T-helper 9 cell (primary cell): ENCODE measurements around the gene KMT2B.
"Not testable (repeated sequence)": the region's sequence is repeated elsewhere in the genome, so short reads cannot be mapped to it uniquely, and the experiment has no call there.

ENCODE experiments used
- DNase-seq: peaks from one replicate; pipeline ENCODE4 v3.0.0-alpha.2; 2020

Gene KMT2B

DNA sequence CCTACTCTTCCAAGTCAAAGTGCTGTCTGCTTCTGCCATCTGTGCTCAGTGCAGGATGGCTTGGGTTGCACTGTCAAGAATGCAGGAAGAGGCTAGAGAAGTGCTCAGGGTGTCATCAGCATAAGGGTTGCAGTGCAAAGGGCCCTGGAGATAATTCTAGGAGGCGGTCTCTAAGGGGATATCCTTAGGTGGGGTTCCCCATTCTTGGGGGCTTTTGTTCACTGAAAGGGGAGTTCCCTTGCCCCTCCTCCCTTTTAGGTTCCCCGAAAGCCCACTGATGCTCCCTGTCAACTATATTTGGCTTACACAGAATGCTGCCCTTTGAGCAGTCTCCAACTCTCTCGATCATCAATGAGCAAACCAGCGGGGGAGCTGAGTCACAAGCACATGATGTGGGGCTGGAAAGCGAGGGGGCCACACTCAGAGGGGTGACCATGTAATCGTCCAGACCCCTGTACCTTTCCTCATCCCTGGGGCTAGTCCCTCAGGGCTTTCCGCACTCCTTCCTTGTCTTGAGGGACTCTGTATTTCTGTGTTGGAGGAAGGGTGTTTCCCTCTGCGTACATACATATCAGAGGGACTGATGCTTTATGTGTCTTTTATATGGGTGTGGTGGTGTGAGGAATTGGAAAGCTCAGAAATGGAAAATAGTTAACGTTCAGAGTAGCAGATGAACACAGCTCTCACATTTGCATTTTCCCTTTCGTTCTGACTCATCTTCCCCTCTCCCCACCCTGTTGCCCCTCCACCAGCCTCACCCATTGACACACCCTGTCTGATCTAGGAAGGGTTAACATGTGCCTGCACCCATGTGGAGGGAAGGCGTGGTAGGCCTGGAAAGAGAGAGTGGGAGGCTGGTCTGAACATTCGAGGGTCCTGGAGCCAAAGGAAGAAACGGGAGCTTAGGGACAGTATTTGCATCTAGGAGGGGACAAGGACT lies 6.7 kb upstream of the KMT2B start:
- no peak for DNase-seq

DNA sequence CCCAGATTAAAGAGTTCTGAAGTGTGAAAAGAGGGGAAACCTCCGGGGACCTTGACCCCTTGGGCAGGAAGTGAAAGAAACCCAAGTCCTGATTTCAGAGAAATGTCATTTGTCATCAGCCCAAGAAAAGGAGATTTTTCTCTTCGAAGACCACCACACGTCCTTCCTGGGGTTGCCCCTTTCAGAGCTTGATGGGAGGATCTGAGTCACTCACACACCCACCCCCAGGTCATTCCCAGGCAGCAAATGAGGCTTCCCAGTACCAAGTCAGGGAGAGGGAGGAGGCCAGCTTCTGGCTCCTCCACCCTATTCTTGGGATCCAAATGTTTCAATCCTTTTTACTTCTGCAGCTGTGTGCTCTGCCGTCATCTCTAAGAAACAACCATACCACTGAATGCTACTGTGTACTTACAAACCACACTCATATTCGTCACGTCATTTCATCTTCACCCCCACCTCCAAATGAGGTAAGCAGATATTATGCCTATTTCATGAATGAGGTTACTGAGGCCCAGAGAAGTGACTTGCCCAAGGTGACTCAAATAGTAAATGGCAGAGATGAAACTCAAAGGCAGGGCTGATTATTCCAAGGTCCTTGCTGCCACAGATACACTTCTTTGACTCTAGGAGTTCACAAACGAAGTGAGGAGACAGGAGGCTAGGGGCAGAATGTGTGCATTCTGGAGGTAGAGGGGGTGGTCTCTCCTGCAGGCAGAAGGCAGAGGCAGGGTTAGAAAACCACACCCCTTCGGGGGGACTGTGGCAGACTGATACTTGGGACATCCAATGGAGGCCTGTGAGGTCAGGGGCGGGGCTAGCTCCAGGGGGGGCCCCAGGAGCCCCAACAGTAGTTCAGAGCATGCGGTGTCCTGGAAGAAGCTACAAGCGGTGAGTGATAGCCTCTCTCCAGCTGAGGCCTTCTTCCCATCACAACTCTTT lies 5.0 kb upstream of the KMT2B start:
- no peak for DNase-seq

DNA sequence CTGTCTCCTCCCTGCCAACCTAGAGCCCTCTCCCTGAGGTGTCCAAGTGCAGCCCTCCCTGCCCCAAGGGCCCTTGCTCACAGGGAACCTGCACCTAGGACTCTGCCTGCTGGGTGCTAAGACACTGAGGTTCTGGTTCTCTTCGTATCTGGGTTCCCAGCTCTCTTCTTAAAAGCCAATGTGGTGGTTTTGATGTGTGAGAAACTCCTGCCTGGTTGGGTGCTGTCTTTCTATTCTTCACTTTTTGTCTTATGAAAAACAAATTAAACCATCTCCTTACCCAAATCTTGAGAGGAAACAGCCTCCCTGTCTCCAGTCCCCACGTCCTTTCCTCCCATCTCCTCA lies 4.3 kb upstream of the KMT2B start:
- no peak for DNase-seq

DNA sequence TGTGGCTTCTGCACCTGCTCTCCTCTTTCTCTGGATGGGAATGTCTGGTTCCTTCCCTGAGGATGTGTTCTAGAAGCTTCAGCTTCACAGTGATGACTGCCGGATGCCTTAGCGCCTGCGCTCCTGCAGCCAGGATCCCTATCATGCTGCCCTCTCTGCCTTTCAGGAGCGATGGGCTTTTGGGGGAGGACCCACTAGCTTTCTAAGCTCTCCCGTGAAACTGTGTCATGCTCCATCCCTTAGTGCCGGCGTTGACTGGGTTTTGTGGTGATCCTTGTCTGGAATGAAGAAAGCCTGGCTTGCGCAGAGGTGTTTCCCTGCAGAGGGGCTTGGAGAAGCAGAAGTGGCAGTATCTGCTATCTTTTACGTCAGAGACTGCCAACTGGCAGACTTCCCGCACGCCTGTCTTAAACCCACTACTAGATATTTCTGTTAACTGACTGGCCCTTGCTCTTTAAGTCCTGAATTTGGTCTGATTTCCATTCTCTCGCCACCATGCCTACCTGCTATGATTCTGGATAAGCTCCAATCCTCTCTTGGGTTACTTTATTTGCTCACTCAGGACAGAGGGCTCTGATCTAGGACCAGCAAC lies 3.8 kb upstream of the KMT2B start:
- no peak for DNase-seq

DNA sequence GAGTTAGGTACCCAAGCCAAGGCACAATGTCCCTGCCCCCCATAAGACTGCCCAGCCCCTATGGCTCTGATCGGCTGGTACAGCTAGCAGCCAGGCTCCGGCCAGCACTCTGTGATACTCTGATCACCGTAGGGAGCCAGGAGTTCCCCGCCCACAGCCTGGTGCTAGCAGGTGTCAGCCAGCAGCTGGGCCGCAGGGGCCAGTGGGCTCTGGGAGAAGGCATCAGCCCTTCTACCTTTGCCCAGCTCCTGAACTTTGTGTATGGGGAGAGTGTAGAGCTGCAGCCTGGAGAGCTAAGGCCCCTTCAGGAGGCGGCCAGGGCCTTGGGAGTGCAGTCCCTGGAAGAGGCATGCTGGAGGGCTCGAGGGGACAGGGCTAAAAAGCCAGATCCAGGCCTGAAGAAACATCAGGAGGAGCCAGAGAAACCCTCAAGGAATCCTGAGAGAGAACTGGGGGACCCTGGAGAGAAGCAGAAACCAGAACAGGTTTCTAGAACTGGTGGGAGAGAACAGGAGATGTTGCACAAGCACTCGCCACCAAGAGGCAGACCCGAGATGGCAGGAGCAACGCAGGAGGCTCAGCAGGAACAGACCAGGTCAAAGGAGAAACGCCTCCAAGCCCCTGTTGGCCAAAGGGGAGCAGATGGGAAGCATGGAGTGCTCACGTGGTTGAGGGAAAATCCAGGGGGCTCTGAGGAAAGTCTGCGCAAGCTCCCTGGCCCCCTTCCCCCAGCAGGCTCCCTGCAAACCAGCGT lies 3.0 kb upstream of the KMT2B start:
- no peak for DNase-seq

DNA sequence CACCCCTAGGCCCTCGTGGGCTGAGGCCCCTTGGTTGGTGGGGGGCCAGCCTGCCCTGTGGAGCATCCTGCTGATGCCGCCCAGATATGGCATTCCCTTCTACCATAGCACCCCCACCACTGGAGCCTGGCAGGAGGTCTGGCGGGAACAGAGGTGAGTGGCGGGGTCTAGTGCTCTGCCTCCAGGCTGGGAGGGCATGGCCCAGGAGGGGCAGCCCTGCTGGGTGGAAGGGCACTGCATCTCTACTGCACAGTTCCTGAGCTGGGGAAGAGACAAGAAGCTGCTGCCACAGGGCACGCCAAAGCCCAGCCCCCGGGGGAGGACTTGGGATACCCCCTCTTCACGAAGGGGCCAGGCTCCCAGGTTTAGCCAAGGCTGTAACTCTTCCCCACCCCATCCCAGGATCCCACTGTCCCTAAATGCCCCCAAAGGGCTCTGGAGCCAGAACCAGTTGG lies 2.4 kb upstream of the KMT2B start:
- DNase-seq, result no peak

DNA sequence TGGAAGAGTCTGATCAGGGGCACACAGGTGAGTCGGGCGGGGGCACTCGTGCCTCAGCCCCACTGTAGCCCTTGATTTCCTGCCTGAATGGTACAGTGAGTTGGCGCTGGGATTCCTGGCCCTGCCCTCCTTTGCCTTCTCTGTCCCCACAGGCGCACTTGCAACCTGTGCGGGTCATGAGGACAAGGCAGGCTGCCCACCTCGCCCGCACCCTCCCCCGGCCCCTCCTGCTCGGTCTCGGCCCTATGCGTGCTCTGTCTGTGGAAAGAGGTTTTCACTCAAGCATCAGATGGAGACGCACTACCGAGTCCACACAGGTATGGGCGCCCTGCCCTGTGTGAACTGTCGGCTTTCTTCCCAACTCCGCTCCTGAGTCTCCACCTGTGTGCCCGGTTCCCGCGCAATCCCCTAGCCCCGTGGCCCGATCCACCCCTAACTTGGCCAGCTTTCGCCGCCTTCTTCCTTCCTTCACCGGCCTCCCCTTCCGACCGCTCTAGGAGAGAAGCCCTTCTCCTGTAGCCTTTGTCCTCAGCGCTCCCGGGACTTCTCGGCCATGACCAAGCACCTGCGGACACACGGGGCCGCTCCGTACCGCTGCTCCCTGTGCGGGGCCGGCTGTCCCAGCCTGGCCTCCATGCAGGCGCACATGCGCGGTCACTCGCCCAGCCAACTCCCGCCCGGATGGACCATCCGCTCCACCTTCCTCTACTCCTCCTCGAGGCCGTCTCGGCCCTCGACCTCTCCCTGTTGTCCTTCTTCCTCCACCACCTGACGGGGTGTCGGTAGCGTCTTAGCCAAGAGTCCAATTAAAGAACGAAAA lies 1.6 kb upstream of the KMT2B start:
- DNase-seq, result no peak

DNA sequence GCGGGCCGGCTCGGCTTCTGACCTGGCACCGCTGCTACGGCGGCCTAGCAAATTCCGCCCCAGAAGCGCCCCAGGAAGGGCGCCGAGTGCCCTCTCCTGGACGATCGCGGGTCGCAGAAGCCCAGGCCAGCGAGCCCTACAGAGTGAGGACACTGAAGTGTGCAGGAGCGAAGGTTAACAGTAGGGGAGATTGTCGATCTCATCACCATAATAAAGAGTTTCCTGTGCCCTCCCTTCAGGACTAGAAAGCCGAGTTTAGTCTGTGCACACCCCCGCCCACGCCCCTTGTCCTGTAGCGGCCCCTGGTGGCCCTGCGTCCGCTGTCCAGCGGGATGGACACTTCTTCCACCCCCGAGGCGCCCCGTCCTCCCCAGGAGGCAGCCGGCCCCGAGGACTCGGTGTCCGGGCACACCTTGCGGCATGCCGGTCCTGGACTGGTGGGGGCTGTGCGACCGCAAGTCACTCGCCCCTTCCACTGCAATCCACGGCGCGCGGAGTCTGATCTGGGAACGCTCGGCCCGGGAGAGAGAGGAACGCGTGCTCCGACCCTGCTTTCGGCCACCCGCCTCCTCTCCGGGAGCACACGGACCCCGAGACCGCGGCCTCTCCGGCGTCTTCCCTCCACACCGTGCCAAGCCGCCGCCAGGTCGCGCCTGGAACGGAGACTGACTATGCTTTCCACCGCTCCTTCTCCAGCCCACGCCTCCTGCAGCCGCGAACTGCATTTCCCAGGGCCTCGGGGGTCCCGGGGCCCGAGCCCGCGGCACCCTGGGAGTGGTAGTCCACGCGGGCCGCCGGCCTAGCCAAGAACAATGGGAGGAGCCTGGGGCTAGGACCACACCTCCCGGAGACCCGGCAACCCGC lies 770 bp upstream of the KMT2B start:
- DNase-seq, result peak; percentile 92

DNA sequence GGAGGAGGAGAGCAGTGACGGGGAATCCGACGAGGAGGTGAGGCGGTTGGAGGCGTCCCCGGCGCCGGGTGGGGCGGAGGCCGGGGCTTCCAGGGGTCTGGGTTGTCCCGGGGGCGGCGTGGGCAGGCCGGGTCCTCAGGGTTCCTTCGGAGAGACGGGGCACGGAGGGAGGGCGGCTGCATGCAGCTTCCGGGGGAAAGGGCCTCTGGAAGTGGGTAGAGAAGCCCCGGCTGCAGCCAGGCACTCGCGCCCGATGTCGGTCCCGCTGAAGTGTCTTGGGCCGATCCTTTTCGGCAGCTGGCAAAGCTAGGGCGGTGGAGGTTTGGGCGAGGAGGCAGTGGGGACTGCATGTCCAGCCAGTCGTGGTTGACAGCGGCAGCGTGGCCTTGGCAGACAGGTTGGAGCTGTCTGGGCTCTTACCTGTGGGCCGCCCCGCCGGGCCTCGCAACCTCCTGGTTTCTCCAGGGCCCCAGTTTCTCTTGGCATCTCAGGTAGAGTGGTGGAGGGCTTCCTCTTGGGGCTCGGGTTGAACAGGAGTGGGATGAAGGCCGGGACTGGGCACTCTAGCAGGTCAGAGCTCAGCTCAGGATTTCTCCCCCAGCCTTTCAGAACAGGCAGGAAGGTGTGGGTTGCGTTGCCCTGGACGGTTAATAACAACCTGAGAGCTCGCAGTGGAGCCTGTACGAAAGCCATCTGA lies 690 bp downstream of the KMT2B start:
- no peak for DNase-seq

DNA sequence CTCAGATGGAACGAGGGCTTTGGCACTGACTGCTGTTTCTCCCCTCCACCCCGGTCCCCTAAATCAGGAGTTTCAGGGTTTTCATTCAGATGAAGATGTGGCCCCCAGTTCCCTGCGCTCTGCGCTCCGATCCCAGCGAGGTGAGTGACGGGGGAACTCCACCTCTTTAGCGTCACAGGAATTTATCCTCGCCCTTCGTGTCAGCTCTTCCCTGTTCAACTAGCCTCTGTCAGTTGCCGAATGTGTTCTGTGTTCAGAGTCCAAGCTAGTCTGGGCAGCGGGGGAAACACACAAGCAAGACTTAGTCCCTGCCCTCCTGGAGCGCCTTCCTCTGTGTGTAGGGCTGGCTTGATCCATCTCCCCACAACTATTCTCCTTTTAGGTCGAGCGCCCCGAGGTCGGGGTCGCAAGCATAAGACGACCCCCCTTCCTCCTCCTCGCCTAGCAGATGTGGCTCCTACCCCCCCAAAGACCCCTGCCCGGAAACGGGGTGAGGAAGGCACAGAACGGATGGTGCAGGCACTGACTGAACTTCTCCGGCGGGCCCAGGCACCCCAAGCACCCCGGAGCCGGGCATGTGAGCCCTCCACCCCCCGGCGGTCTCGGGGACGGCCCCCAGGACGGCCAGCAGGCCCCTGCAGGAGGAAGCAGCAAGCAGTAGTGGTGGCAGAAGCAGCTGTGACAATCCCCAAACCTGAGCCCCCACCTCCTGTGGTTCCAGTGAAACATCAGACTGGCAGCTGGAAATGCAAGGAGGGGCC lies 1.8 kb downstream of the KMT2B start:
- DNase-seq, result no peak

DNA sequence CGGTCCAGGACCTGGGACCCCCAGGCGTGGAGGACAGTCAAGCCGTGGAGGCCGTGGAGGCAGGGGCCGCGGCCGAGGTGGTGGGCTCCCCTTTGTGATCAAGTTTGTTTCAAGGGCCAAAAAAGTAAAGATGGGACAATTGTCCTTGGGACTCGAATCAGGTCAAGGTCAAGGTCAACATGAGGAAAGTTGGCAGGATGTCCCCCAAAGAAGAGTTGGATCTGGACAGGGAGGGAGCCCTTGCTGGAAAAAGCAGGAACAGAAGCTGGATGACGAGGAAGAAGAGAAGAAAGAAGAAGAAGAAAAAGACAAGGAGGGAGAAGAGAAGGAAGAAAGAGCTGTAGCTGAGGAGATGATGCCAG lies 2.3 kb downstream of the KMT2B start:
- DNase-seq, result no peak

DNA sequence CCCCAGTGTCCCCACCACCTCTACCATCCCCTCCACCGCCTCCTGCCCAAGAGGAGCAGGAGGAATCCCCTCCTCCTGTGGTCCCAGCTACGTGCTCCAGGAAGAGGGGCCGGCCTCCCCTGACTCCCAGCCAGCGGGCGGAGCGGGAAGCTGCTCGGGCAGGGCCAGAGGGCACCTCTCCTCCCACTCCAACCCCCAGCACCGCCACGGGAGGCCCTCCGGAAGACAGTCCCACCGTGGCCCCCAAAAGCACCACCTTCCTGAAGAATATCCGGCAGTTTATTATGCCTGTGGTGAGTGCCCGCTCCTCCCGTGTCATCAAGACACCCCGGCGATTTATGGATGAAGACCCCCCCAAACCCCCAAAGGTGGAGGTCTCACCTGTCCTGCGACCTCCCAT lies 2.8 kb downstream of the KMT2B start:
- DNase-seq, result no peak

DNA sequence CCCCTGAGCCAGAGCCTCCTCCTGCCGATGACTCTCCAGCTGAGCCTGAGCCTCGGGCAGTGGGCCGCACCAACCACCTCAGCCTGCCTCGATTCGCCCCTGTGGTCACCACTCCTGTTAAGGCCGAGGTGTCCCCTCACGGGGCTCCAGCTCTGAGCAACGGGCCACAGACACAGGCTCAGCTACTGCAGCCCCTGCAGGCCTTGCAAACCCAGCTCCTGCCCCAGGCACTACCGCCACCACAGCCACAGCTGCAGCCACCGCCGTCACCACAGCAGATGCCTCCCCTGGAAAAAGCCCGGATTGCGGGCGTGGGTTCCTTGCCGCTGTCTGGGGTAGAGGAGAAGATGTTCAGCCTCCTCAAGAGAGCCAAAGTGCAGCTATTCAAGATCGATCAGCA lies 3.6 kb downstream of the KMT2B start:
- no peak for DNase-seq

DNA sequence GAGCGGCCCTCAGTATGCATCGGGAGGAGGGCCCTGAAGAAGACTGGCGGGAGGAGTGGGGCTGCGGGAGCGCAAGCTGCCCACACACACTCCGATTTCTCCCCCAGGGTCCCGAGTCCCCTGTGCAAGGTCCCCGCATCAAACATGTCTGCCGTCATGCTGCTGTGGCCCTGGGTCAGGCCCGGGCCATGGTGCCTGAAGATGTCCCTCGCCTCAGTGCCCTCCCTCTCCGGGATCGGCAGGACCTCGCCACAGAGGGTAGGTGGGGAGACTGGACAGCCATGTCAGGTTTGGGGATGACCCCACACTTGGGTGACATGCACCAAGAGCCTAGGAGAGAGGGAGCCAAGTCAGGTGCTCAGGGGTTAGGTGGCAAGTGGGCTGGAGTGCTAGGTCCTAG lies 4.7 kb downstream of the KMT2B start:
- DNase-seq, result no peak

DNA sequence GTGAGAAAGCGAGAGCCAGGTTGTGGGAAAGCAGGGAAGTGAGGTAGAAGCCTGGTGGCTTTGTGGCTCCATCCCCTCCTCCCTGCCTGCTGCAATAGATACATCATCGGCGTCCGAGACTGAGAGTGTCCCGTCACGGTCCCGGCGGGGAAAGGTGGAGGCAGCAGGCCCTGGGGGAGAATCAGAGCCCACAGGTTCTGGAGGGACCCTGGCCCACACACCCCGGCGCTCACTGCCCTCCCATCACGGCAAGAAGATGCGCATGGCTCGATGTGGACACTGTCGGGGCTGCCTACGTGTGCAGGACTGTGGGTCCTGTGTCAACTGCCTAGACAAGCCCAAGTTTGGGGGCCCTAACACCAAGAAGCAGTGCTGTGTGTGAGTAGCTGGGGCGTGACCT lies 5.1 kb downstream of the KMT2B start:
- no peak for DNase-seq

DNA sequence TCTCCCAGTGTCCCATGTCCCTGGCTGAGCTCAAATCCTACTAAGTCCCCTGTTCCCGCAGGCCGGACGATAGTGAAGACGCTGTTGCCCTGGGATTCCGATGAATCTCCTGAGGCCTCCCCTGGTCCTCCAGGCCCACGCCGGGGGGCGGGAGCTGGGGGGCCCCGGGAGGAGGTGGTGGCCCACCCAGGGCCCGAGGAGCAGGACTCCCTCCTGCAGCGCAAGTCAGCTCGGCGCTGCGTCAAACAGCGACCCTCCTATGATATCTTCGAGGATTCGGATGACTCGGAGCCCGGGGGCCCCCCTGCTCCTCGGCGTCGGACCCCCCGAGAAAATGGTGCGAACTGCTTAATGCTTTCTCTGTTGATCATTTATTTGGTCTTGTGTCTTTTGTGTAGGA lies 5.9 kb downstream of the KMT2B start:
- no peak for DNase-seq

DNA sequence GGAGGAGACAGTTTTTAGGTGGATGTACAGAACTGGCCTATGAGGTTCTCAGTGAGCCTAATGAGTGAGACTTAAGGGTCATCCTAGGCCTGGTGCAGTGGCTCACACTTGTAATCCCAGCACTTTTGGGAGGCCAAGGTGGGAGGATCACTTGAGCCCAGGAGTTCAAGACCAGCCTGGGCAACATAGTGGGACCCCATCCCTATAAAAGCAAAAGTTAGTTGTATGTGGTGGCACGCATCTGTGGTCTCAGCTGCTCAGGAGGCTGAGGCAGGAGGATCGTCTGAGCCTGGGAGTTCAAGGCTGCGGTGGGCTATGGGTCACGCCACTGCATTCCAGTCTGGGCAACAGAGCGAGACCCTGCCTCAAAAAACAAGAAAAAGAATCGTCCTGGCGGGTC lies 6.3 kb downstream of the KMT2B start:
- DNase-seq, result not testable (repeated sequence)

DNA sequence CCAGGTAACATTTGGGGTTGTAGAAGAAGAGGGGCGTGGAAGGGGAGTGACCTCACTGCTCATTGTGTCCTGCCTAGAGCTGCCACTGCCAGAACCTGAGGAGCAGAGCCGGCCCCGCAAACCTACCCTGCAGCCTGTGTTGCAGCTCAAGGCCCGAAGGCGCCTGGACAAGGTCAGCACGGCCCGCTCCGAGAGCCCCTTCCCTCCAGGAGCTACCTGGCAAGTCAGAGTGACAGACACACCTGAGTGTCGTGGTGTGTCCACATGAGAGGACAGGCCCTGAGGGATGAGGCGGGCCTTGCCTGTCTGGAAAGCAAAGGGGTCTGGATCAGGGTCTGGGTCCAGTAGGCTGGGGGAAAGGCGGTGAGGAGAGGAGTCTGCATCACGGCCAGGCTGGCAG lies 6.8 kb downstream of the KMT2B start:
- DNase-seq, result no peak

DNA sequence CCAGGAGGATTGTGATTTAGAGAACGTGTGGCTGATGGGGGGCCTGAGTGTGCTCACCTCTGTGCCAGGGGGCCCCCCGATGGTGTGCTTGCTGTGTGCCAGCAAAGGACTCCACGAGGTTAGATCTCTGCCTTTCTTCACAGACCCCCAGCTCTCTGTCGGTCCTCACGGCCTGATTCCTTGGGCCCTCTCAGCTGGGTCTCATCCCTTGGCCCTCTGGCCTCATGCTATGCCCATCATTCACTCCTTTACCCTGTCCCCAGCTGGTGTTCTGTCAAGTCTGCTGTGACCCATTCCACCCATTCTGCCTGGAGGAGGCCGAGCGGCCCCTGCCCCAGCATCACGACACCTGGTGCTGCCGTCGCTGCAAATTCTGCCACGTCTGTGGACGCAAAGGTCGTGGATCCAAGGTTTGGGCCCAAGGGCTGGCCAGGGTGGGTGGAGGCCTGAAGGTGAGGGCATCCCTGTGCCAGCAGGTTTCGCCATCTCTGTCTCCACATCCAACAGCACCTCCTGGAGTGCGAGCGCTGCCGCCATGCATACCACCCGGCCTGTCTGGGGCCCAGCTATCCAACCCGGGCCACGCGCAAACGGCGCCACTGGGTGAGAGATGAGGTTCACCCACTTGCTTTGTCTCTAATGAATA lies 7.5 kb downstream of the KMT2B start:
- DNase-seq, result no peak
